NB4 (cell line): Measurements from ENCODE around the gene UBE2C.

Experiments used
- CTCF ChIP-seq: IDR thresholded peaks from one replicate; pipeline ENCODE4 v1.5.1; 2012; ENCODE audit warnings: low read depth, low read length
- MAX ChIP-seq: IDR thresholded peaks from 2 replicates; pipeline ENCODE4 v1.6.1; 2011; ENCODE audit warnings: low read depth, low read length
- MYC ChIP-seq: IDR thresholded peaks from 2 replicates; pipeline ENCODE4 v1.6.1; 2011; ENCODE audit warnings: low read depth, low read length
- POLR2A ChIP-seq: IDR thresholded peaks from 2 replicates; pipeline ENCODE4 v1.6.1; 2011; ENCODE audit warnings: mild to moderate bottlenecking; ENCODE audit not compliant: insufficient read length; ENCODE audit errors: extremely low read depth

DNA sequence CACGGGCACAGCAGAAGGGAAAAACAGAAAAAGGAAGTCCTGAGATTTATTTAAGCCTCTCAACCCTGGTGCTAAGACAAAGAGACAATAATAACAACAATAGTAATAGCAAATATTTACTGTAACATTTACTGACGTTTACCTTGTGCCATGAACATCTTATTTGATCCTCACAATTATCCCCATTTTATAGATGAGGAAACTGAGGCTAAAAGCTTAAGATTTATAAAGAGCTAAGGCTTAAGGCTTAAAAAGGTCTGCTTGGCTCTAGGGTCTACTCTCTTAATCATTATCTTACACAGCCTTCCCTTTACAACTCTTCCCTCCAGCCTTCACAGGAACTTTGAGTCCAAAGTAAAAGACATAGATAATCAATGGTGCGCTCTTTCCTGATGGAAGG, 24.1 kb upstream of the UBE2C start:
- TF ChIP-seq CTCF (no peak), MYC (no peak), POLR2A (no peak), MAX (no peak)
